Choroid plexus epithelial cell (primary cell): ENCODE results near the gene FILIP1L.

Experiments used
- DNase-seq: peaks from one replicate; pipeline ENCODE4 v3.0.0-alpha.2; 2010; ENCODE audit warnings: low read depth
- H3K4me3 ChIP-seq: 2 replicates; pipeline ENCODE4 v1.5.1; 2011; ENCODE audit warnings: low read depth, mild to moderate bottlenecking, control low read depth, low read length, moderate library complexity
- TF ChIP-seq, protein P1 (sequence below): conservative IDR thresholded peaks from 2 replicates; pipeline ENCODE4 v1.5.1; 2011; ENCODE audit warnings: low read depth, mild to moderate bottlenecking, control low read depth, inconsistent platforms, low read length, moderate library complexity

Gene FILIP1L

DNA sequence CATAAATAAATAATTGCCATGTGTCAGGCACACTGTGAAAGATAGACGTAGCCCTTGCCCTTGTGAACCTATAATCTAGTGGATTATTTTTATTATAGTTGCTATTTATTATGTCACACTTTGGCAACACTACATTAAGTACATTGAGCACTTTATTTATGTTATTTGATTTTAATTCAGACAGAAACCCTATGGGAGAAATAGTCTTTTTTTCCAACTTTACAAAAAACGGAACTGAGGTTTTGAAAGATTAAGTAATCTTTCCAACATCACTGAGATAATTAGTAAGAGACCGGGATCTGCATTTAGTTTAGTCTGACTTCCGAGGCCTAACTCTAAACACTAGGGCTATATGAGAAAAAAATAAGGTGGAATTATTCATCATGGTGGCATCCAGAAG lies 2.8 kb upstream of the FILIP1L start:
- no peak for DNase-seq
- TF ChIP-seq, protein P1, sequence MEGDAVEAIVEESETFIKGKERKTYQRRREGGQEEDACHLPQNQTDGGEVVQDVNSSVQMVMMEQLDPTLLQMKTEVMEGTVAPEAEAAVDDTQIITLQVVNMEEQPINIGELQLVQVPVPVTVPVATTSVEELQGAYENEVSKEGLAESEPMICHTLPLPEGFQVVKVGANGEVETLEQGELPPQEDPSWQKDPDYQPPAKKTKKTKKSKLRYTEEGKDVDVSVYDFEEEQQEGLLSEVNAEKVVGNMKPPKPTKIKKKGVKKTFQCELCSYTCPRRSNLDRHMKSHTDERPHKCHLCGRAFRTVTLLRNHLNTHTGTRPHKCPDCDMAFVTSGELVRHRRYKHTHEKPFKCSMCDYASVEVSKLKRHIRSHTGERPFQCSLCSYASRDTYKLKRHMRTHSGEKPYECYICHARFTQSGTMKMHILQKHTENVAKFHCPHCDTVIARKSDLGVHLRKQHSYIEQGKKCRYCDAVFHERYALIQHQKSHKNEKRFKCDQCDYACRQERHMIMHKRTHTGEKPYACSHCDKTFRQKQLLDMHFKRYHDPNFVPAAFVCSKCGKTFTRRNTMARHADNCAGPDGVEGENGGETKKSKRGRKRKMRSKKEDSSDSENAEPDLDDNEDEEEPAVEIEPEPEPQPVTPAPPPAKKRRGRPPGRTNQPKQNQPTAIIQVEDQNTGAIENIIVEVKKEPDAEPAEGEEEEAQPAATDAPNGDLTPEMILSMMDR: no peak
- no peak overlapping the region for H3K4me3 ChIP-seq

DNA sequence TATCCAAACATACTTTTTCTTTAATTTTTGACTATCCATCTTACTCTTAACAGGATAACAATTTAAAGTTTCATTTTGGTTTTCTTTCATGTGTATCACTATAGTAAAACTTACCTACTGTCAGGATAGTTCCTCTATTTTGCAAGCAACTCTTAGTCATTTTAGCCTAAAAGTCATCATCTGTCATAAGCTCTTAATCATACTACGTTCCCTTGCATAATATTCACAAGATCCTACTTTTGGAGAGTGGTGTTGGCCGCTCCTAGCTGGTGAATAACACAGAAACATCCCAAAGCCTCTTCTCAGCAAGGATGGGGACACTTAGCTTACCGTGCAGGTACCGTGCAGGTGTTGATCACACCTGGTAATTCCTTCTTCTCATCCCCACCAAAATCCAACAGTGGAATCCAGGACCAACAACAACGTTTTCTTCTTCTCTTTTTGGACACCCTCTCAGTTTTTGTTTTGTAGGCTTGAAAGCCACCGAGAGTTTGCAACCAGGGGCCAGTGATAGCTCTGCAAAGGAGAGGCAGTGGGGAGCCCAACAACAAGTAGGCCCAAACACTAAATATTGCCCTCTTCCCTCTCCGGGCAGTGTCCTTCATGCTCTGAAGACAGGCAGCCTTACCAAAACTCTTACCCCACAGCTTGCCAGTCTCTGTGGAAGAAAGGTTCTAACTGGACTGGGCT lies 433 bp downstream of the FILIP1L start:
- TF ChIP-seq, protein P1: no peak
- H3K4me3 ChIP-seq: no peak overlapping the region
- no peak for DNase-seq

DNA sequence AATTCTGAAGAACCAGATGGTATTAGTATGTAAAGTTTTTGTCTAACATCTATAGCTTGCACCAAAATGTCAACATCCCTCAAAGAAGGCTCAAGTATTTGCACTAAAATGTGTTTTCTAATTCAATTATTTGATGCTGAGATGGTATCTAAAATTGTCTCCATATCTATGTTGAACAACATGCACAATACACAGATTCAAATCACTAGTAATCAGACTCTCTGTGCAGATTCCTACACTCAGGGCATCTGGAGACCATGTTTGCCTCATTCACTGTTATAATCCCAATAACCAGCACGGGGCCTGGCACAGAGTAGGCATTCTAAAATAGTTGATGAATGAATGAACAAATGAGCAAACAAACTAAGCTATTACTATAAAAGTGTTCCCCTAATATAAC lies 2.6 kb downstream of the FILIP1L start:
- TF ChIP-seq, protein P1: no peak
- no peak for DNase-seq
- H3K4me3 ChIP-seq: no peak overlapping the region

DNA sequence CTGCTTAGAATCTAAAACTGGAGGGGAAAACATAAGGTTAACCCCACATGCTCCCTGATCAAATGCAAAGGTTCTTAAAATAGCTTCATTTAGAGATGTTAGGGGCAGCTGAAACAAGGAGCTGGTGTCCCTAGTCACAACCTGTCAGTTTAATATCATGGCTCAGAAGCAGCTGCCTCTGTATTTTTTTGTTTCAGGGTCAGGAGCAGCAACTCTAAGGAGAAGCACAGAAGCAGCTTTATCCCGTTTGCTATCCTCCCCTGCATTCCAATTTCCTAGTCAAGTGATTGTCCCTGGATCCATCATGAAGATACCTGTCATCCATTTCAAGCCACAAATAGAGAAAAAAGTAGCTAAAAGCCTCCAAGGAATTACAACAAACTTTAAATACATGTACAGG lies 4.1 kb downstream of the FILIP1L start:
- TF ChIP-seq, protein P1: no peak
- no peak for DNase-seq
- no peak overlapping the region for H3K4me3 ChIP-seq

DNA sequence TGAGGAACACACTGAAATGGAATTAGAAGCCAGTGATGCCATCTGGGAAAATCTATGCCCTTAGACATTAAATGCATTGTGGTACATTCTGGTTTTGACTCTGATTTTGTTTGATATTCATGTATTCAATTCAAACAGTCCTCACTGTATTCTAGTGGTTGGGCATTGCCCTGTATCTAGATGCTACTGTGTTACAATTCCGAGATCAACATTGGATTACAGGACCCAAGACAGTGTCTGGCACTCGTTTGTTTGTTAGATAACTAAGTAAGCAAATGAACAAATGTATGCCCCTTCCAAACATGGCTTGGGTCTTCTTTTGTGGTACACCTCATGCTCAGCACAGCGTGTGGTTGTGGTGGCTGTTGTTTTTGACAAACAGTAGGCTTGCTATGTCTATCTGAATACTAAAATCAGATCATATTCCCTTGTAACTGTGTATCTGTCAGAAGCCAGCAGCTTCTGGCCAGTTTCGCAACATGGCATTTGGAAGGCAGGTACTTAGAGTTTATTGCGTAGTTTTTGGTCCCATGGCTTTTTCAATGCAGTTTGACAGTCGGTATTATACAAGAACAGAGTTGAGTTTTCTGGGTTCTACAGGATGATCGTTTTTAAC lies 5.7 kb downstream of the FILIP1L start:
- TF ChIP-seq, protein P1: no peak

DNA sequence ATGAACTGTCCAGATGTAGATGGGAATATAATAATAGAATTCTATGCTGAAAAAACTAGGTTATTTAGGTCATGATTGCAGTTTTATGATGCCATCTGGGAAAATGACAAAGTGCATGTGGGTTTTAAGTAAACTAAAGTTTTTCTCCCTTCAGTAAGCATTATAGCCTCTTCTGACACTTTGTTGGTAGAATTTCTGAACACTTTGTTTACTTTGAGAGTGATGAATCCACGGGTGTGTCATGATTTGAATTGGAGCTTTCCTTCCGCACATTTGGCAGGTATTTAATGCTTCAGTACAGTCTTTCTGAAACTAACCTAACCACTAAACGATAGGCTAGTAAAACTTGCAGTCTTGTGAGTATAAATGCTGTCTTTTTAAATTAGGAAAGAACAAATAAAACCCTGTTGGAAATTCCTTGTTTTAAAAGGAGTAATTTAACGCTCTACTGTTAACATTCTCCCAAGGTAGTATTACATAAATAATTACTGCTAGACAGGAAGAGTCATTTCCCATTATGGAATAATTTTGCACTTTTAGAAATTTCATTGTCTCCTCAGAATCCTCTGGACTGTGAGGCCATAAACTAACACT lies 7.0 kb downstream of the FILIP1L start:
- no peak overlapping the region for H3K4me3 ChIP-seq
- TF ChIP-seq, protein P1: no peak
- no peak for DNase-seq

More for the DNA sequence above, 5.7 kb downstream of the FILIP1L start:
- no peak overlapping the region for H3K4me3 ChIP-seq
- no peak for DNase-seq
